Measurements from ENCODE around the gene NTM. TPM values are rescaled to one million over a fixed set of nuclear protein-coding genes. Genes with fewer than 3 reads are reported as not detected.

NTM gene
- total RNA-seq, 2 donors from 2014 or later: not detected

DNA sequence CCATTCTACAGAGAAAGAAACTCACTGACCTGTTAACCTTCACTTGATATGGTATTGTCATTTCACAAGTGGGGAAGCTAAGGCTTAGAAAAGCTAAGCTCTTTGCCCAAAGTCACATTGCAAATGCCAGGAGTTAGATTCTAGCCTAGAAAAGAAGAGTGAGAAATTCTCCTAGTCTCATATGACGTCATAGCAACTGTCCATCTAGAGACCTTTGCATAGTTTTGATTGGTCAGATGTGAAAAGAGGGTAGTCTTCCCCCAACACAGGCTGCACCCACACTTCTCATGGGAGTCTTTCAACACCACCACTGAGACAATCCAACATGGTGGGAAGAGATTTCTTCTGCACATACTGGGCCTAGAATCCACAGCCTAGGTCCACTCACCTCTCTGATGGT lies 197.9 kb downstream of the NTM start:
- H3K36me3 ChIP-seq: no peaks in the 10 kb centered on the region
- H3K4me1 ChIP-seq (ENCODE audit: control insufficient read depth in 1 of 2, low read depth in 2 of 2): no peaks in the 10 kb centered on the region
- H3K27ac ChIP-seq: no peak overlapping the region
- no peak overlapping the region for H3K4me3 ChIP-seq
- H3K9me3 ChIP-seq: no peaks in the 10 kb centered on the region
- ATAC-seq (ENCODE audit: insufficient number of reproducible peaks, low FRiP score, low read depth): no peak
- no peak for DNase-seq (ENCODE audit: low spot score)
- no peaks in the 10 kb centered on the region for H3K27me3 ChIP-seq (replicated peaks; ENCODE audit: insufficient read depth)
- TF ChIP-seq, protein P1, sequence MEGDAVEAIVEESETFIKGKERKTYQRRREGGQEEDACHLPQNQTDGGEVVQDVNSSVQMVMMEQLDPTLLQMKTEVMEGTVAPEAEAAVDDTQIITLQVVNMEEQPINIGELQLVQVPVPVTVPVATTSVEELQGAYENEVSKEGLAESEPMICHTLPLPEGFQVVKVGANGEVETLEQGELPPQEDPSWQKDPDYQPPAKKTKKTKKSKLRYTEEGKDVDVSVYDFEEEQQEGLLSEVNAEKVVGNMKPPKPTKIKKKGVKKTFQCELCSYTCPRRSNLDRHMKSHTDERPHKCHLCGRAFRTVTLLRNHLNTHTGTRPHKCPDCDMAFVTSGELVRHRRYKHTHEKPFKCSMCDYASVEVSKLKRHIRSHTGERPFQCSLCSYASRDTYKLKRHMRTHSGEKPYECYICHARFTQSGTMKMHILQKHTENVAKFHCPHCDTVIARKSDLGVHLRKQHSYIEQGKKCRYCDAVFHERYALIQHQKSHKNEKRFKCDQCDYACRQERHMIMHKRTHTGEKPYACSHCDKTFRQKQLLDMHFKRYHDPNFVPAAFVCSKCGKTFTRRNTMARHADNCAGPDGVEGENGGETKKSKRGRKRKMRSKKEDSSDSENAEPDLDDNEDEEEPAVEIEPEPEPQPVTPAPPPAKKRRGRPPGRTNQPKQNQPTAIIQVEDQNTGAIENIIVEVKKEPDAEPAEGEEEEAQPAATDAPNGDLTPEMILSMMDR (IDR thresholded peaks at IDR 0.05): no peak

DNA sequence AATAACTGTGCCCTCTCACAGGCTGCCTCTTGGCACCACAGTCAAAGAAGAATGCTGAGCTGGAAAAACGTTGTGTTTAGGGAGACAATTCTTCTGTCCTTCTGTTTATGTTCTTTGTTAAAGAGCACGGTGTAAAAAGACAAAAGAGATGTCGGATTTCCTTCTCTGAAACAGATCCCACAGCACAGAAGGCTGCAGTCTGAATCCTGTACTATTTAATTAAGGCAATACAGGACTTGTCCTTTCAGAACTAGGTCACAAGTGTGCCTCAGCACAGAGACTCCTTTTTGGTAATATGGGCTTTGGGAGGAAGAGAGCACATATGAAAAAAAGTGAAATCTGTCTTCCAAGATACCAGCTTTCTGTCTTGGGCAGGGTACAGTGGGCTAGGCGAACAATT lies 201.2 kb downstream of the NTM start:
- Histone ChIP-seq H3K4me1 (ENCODE audit: control insufficient read depth in 1 of 2, low read depth in 2 of 2) (no peaks in the 10 kb centered on the region), H3K4me3 (no peak overlapping the region), H3K9me3 (no peaks in the 10 kb centered on the region), H3K27me3 (replicated peaks; ENCODE audit: insufficient read depth) (no peaks in the 10 kb centered on the region), H3K36me3 (no peaks in the 10 kb centered on the region), H3K27ac (no peak overlapping the region)
- no peak for DNase-seq (ENCODE audit: low spot score)
- ATAC-seq (ENCODE audit: insufficient number of reproducible peaks, low FRiP score, low read depth): no peak
- TF ChIP-seq, protein P1 (IDR thresholded peaks at IDR 0.05): no peak

DNA sequence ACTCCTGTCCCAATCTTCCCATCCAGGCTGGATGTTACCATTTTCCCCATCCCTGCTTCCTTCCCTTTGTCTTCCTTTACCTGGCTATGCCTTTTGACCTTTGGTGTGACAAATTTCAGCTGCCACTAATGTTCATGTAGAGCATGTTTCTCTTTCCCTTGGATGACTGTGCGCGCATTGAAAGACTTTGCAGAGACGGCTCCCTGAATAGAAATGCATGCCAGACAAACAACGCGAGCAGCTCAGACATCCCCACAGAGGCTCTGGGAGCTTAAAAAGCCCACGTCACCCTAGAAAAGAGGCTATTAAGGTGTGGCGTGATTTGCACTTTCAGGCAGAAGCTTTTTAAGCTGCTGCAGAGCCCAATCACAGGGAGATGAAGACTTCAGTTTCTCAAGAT lies 202.0 kb downstream of the NTM start:
- Histone ChIP-seq H3K4me1 (ENCODE audit: control insufficient read depth in 1 of 2, low read depth in 2 of 2) (no peaks in the 10 kb centered on the region), H3K4me3 (no peak overlapping the region), H3K27ac (no peak overlapping the region), H3K36me3 (no peaks in the 10 kb centered on the region), H3K27me3 (replicated peaks; ENCODE audit: insufficient read depth) (no peaks in the 10 kb centered on the region), H3K9me3 (no peaks in the 10 kb centered on the region)
- no peak for DNase-seq (ENCODE audit: low spot score)
- no peak for ATAC-seq (ENCODE audit: insufficient number of reproducible peaks, low FRiP score, low read depth)
- TF ChIP-seq, protein P1 (IDR thresholded peaks at IDR 0.05): no peak

DNA sequence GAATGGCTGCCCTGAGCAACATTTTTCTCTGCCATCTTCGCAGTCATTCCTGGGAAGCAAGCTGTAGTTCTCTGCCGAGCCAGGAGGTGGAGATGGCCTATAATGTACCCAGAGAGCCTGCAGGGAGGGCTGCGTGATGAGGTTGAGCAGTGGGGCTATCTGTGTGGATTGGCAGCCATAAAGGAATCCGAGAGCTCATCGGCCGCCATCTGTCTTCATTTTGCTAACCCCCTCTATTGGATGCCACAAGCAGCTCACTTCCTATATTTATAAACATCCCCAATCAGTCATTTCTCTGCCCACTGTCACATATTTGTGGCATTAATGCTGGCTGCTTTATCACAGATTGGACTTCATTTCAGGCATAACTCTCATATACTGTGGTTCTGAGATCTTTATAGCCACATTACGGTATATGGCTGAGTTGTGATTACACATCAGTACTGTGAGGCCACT lies 209.5 kb downstream of the NTM start:
- Histone ChIP-seq H3K9me3 (no peaks in the 10 kb centered on the region), H3K27me3 (replicated peaks; ENCODE audit: insufficient read depth) (no peaks in the 10 kb centered on the region), H3K36me3 (no peaks in the 10 kb centered on the region), H3K27ac (no peak overlapping the region), H3K4me3 (no peak overlapping the region), H3K4me1 (ENCODE audit: control insufficient read depth in 1 of 2, low read depth in 2 of 2) (no peaks in the 10 kb centered on the region)
- TF ChIP-seq, protein P1 (IDR thresholded peaks at IDR 0.05): no peak
- no peak for ATAC-seq (ENCODE audit: insufficient number of reproducible peaks, low FRiP score, low read depth)
- DNase-seq (ENCODE audit: low spot score): no peak

DNA sequence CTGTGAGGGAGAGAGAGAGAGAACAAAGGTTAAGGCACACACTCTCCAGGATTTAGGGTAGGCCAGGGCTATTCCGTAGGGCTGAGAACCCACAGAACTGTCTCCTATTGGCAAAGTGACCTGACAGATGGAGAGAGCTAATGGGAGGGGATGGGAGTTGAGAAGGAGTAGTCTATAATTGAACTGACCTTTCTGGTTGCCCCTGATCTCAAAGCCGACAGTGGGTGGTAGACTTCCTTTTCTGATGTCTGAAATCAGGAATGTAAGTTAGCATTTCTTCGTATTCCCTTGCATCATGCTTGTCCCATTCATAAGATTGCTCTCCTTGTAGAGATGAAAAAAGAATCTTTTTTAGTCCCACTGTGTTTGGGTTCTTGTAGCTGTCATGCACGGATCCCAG lies 210.1 kb downstream of the NTM start:
- H3K27me3 ChIP-seq (replicated peaks; ENCODE audit: insufficient read depth): no peaks in the 10 kb centered on the region
- no peak overlapping the region for H3K27ac ChIP-seq
- H3K4me1 ChIP-seq (ENCODE audit: control insufficient read depth in 1 of 2, low read depth in 2 of 2): no peaks in the 10 kb centered on the region
- H3K4me3 ChIP-seq: no peak overlapping the region
- H3K9me3 ChIP-seq: no peaks in the 10 kb centered on the region
- TF ChIP-seq, protein P1 (IDR thresholded peaks at IDR 0.05): no peak
- DNase-seq (ENCODE audit: low spot score): no peak
- no peaks in the 10 kb centered on the region for H3K36me3 ChIP-seq
- no peak for ATAC-seq (ENCODE audit: insufficient number of reproducible peaks, low FRiP score, low read depth)
